ENCODE measurements around the gene GBA2. TPM values are rescaled to one million over a fixed set of nuclear protein-coding genes. Genes with fewer than 3 reads are reported as not detected.

Gene GBA2
- total RNA-seq, 2 donors from 2014 or later: 68.4 to 81.4 TPM

DNA sequence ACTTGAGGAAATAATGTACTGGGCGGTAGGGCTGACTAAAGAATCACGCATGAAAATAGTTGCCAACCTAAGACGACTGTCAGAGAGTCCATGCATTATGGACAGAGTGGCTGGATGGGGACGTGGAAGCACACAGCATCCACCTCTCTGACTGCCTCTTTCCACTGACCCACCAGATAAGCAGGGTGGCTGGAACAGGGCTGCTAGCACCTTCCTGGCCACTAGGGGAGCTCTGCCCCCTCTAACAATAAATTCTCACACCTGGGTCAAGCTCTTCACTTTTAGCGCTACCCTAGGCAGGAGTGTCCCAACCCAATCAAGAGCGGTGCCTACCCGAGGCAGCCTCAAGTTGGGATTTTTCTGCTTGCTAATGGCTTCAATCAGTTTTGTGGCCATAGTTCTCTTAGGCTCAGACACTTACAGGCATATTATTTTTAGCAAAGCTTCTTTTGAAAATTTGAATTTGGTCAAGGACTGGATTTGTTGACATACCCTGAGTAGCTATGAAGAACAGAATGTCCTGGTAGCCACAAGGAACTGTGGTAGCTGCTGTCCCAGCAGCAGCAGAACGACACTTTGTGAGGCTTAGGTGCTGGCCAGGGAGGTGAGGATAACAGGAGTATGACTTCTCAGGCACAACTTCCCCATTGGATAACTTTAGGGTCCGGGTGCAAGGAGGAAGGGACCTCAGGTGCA, 52.4 kb downstream of the GBA2 start:
- Mint-ChIP-seq H3K4me1 (ENCODE audit: low read depth in 2 of 2) (peaks cover 8 to 18% of the 10 kb centered on the region in 2 donors), H3K36me3 (peaks cover 9% of the 10 kb centered on the region), H3K27ac (peak overlapping the region in 1 of 2 donors; percentile 17), H3K27me3 (no peaks in the 10 kb centered on the region), H3K4me3 (no peak overlapping the region), H3K9me3 (no peaks in the 10 kb centered on the region)
- ATAC-seq: peak; percentile 81 to 84
- DNase-seq (ENCODE audit: low spot score): peak; percentile 69

DNA sequence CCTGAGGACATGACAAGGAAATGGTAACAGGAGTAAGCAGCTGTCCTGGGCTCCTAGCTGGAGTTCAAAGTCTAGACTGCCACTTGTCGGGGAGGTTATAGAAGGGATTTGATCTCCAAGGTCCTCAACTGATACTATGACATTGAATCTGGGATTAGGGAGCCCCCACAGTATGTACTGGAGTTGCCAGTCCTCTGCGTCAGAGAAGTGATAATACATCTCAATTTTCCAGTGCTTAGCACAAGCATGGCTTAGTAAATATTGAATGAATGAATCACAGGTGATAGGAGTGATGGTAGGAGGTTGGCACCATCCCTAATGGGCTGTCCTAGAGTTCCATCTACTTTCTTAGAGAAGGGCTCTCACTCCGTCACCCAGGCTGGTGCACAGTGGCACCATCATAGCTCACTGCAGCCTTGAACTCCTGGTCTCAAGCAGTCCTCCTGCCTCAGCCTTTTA, 53.1 kb downstream of the GBA2 start:
- peaks cover 9% of the 10 kb centered on the region for H3K36me3 Mint-ChIP-seq
- H3K4me3 Mint-ChIP-seq: no peak overlapping the region
- H3K9me3 Mint-ChIP-seq: no peaks in the 10 kb centered on the region
- ATAC-seq: no peak
- DNase-seq (ENCODE audit: low spot score): no peak
- peaks cover 14 to 20% of the 10 kb centered on the region in 2 donors for H3K4me1 Mint-ChIP-seq (ENCODE audit: low read depth in 2 of 2)
- H3K27ac Mint-ChIP-seq: no peak overlapping the region
- no peaks in the 10 kb centered on the region for H3K27me3 Mint-ChIP-seq

DNA sequence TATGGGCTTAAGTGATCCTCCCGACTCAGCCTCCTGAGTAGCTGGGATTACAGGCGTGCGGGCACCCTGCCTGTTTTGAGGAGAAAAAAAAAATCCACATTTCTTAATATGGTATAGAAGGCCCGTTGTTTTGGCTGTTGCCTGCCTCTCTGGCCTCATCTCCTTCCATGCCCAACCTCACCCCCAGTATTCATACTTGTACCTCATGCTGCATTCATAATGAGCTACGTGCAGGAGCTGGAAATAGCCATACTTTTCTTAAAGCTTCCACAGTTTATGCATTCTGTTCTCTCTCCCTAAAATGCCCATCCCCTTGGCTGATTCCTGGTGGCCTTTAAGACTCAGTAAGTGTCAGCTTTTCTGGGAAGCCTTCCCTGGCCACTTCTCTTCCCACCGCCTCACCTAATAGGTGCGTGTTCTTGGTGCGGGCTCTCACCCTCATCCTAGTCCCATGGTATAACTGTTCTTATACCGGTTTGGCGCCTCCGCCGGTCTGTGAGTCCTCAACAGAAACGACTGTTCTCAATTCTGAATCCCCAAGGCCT, 57.2 kb downstream of the GBA2 start:
- ATAC-seq (no peak), DNase-seq (ENCODE audit: low spot score) (no peak)
- Mint-ChIP-seq H3K4me1 (ENCODE audit: low read depth in 2 of 2) (peaks cover 11 to 21% of the 10 kb centered on the region in 2 donors), H3K27me3 (no peaks in the 10 kb centered on the region), H3K36me3 (peaks cover 4% of the 10 kb centered on the region), H3K4me3 (peak overlapping the region; percentile 91), H3K27ac (peak overlapping the region; percentile 16 to 58), H3K9me3 (no peaks in the 10 kb centered on the region)

DNA sequence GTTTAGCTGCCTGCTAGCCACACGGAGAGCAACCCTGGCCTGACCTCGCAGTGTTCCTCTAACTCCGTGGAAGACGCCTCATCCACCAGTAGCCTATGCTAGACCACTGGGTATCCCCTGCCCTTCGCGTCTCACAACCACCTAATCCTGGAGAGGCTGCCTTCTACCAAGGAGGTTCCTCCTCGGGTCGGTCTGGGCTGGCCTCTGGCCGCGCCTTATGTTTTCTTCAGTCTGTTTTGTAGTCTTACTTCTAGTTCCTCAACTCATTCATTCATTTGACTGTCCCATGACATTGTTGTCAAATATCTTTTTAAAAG, 57.7 kb downstream of the GBA2 start:
- peak in 1 of 2 donors; percentile 47 for ATAC-seq
- Mint-ChIP-seq H3K27ac (peak overlapping the region; percentile 16 to 58), H3K27me3 (no peaks in the 10 kb centered on the region), H3K4me3 (peak overlapping the region; percentile 91), H3K4me1 (ENCODE audit: low read depth in 2 of 2) (peaks cover 6 to 16% of the 10 kb centered on the region in 2 donors), H3K36me3 (no peaks in the 10 kb centered on the region), H3K9me3 (no peaks in the 10 kb centered on the region)
- DNase-seq (ENCODE audit: low spot score): no peak

DNA sequence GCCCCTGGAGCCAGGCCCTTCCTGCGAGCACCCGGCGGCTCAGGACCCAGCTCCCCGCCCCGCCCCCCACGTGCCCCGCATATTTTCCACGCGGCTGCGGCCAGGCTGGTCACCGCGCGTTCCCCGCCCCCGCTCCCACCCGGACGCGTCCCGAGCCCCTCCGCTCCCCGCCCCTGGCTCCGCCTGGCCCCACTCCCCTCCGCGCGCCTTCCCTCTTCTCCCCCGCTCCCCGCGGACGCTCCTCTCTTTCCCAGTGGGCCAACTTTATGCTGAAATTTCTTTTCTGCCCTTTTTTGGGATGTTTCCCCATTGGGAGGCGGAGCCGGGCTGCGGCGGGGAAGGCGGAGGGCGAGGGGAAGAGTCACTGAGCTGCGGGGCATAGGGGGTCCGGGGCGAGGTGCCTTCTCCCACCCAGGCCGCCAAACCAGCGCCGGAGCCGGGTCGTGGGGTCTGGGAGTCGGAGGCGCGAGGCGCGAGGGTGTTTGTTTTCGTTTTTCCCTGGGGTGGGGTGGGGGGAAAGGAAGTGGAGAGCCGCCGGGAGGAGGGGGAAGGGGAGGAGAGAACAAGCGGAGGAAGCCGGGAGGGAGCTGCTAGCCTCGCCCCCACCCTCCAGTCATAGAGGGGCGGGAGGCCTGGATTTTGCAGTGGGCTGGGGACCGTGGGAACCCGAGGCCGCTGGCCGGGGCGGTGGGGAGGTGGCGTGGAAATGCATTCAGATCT, 58.3 kb downstream of the GBA2 start:
- ATAC-seq (peak; percentile 65 to 69), DNase-seq (ENCODE audit: low spot score) (no peak)
- peak overlapping the region; percentile 16 to 58 for H3K27ac Mint-ChIP-seq
- H3K36me3 Mint-ChIP-seq: no peaks in the 10 kb centered on the region
- H3K4me3 Mint-ChIP-seq: peak overlapping the region; percentile 91
- peaks cover 5 to 16% of the 10 kb centered on the region in 2 donors for H3K4me1 Mint-ChIP-seq (ENCODE audit: low read depth in 2 of 2)
- H3K9me3 Mint-ChIP-seq: no peaks in the 10 kb centered on the region
- H3K27me3 Mint-ChIP-seq: no peaks in the 10 kb centered on the region

DNA sequence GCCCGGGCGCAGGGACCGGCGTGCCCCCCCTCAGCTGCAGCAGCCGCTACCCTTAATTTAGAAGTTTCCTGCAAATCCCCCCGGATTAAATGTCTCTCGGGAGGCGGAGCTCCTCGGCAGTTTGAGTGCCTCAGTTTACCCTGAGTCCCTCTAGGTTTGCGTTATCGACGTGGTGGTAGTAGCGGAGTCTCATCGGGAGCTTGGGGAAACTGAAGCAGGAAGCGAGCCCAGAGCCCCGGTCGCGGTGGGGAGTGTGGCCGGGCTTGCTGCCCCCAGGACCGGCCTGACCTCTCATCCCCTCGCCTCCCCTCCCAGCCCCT, 58.8 kb downstream of the GBA2 start:
- Mint-ChIP-seq H3K9me3 (no peaks in the 10 kb centered on the region), H3K27ac (no peak overlapping the region), H3K4me3 (peak overlapping the region; percentile 91), H3K36me3 (no peaks in the 10 kb centered on the region), H3K4me1 (ENCODE audit: low read depth in 2 of 2) (peaks cover 5 to 16% of the 10 kb centered on the region in 2 donors), H3K27me3 (no peaks in the 10 kb centered on the region)
- ATAC-seq (no peak), DNase-seq (ENCODE audit: low spot score) (no peak)

DNA sequence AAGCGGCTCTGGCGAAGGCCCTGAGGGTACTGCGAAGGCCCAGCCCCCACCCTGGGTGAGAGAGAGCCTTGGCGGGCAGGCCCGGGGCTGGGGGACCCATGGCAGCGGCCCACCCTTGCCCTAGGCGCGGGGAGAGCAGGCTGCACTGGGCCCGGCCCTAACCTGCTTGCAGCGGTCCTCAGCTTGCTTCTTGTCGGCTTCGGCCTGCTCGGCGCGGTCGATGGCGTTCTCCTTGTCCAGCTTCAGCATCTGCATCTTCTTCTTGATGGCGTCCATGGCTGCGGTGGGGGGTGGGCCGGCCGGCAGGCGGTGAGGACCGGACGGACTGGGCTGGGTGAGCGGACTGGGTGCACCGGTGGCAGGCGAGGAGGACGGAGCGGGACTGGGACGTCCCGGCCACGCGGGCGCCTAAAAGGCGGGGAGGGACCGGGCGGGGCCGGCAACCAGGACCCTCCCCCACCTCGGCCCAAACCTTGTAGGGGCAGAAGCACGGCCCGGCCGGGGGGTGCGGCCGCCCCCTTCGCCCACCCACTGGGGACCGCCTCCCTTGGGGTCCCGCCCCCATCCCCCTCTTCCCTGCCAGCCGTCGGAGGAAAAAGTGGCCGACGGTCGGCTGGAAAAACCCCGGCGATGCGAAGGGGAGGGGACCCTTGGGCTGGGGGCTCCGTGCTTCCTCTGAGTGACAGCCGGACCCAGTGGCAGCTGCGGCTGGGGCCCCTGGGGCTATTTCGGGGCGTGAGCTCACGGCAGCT, 59.3 kb downstream of the GBA2 start, which contains the start of gene TPM2:
TPM2 (minus strand) TSS at position 384 of the 752 bp plus-strand sequence; CDS start at position 276, 108 bp downstream.
- ATAC-seq: no peak
- H3K9me3 Mint-ChIP-seq: no peaks in the 10 kb centered on the region
- peaks cover 5 to 16% of the 10 kb centered on the region in 2 donors for H3K4me1 Mint-ChIP-seq (ENCODE audit: low read depth in 2 of 2)

DNA sequence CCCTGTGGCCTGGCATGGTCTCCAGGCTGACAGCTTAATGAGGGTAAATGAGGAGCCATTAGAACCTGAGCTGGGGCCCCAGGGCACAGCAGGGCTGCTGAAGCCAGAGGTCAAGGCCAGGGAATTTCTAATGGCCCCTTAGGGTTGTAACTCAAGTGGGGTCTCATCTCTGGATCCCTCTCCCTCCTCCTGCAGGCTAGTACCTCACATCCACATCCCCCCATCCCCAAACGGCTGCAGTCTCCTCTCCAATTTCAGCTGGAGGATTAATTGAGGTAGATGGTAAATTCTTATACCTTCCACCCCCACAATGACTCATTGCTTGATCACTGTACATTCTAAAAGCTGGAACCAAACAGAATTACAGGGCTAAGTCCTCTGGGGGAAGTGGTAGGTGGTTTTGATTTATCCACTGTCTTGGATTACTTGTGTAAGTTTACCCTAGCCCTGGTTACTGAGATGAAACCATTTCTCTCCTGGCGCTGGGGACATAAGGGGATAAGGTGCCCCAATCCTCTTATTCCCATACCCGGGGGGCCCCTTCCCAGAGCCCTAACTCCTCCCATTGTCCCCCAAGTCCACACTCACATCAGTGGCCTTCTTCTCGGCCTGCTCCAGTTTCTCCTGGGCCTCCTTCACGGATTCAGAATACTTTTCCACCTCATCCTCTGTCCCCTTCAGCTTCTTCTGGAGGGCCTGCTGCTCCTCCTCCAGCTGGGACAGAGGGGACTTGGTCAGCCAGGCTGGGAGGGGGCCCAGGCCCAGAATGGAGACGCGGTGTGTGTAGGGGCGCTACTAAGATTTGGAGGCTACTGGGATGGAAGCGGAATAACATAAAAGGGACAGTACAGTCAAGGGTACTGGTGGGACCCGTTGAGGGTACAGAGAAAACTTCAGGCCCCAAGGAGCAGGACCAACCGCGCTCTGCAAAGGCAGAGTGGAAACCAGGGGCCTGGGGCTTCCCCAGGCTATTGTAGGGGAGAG, 60.2 kb downstream of the GBA2 start:
- Mint-ChIP-seq H3K27me3 (no peaks in the 10 kb centered on the region), H3K27ac (no peak overlapping the region), H3K4me1 (ENCODE audit: low read depth in 2 of 2) (peaks cover 5 to 16% of the 10 kb centered on the region in 2 donors), H3K4me3 (peak overlapping the region; percentile 31), H3K9me3 (no peaks in the 10 kb centered on the region), H3K36me3 (no peaks in the 10 kb centered on the region)
- DNase-seq (ENCODE audit: low spot score) (no peak), ATAC-seq (no peak)

More for the DNA sequence above, 59.3 kb downstream of the GBA2 start, which contains the start of gene TPM2:
- Mint-ChIP-seq H3K36me3 (no peaks in the 10 kb centered on the region), H3K27me3 (no peaks in the 10 kb centered on the region), H3K27ac (peak within 1 kb of the TSS; percentile 16 to 58), H3K4me3 (peak within 1 kb of the TSS; percentile 91)
- no peak for DNase-seq (ENCODE audit: low spot score)

DNA sequence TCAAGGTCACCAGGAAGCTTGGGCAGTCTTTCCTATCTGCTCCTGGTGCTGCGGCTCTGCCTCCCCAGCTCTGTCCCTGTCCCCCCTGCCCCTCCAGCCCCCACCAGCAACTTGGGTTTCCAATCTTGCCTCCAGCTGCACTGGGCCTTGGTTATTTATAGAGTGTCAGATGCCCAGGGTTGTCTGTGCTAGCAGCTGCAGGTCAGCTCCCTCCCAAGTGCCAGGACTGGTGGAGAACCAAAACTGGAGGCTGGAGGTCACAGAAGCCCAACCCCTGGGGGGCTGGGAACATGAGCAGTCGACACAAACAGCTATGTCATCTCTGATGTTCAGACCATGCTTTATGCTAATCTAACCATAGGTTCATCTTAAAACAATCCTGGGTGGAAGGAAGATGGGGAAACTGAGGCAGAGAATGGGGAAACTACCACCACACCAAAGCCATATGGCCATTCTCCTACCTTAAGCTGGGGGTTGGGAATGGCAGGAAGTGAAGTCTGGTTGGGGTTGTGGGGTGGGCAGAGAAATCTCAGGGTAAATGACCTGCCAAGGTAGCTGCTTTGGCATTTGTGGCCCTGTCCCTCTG, 61.0 kb downstream of the GBA2 start:
- peaks cover 5 to 16% of the 10 kb centered on the region in 2 donors for H3K4me1 Mint-ChIP-seq (ENCODE audit: low read depth in 2 of 2)
- no peaks in the 10 kb centered on the region for H3K27me3 Mint-ChIP-seq
- ATAC-seq (no peak), DNase-seq (ENCODE audit: low spot score) (no peak)
- H3K36me3 Mint-ChIP-seq: no peaks in the 10 kb centered on the region
- H3K9me3 Mint-ChIP-seq: no peaks in the 10 kb centered on the region
- no peak overlapping the region for H3K4me3 Mint-ChIP-seq
- no peak overlapping the region for H3K27ac Mint-ChIP-seq

DNA sequence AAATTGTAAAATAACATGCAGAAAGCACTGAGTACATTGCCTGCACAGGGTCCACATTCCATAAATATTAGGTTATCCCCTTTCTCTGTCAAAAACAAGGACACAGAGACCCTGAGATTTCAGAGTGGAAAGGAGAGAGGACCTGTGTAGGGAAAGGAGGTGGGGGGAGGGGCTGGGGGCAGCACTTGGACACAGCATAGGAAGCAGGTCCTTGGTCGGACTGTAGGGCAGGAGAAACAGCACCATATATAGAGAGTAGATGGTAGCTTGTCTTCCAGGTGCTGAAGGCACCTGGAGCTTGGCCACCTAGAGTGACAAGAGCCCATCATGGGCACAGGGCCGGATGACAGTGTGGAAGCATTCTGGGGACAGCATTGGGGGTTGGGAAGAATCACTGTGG, 61.7 kb downstream of the GBA2 start:
- no peaks in the 10 kb centered on the region for H3K9me3 Mint-ChIP-seq
- no peaks in the 10 kb centered on the region for H3K36me3 Mint-ChIP-seq
- no peak overlapping the region for H3K27ac Mint-ChIP-seq
- H3K4me3 Mint-ChIP-seq: no peak overlapping the region
- ATAC-seq (no peak), DNase-seq (ENCODE audit: low spot score) (no peak)
- H3K4me1 Mint-ChIP-seq (ENCODE audit: low read depth in 2 of 2): peaks cover 5 to 16% of the 10 kb centered on the region in 2 donors
- H3K27me3 Mint-ChIP-seq: no peaks in the 10 kb centered on the region
